ENCODE data around the gene TECR.
"Not testable (repeated sequence)": the region's sequence is repeated elsewhere in the genome, so short reads cannot be mapped to it uniquely, and the experiment has no call there.

The TECR gene

GRCh38 chr19:14562660-14563589, 33.5 kb downstream of the TECR start:
- DNase-seq: no peak

- DNase-seq: no peak
Measured at GRCh38 chr19:14563590-14563926, 34.2 kb downstream of the TECR start.

GRCh38 chr19:14563989-14564651, 34.7 kb downstream of the TECR start:
- DNase-seq: peak; percentile 43 to 75

GRCh38 chr19:14564652-14565297, 35.4 kb downstream of the TECR start:
- DNase-seq: not testable (repeated sequence)

GRCh38 chr19:14565298-14565679, 35.9 kb downstream of the TECR start:
- no peak for DNase-seq

GRCh38 chr19:14565765-14566711, 36.6 kb downstream of the TECR start:
- no peak for DNase-seq

- no peak for DNase-seq
Measured at GRCh38 chr19:14566712-14567077, 37.3 kb downstream of the TECR start.

- no peak for DNase-seq
Measured at GRCh38 chr19:14567079-14567478, 37.7 kb downstream of the TECR start.

GRCh38 chr19:14570864-14571527, 41.6 kb downstream of the TECR start:
- DNase-seq: no peak

GRCh38 chr19:14571695-14572490, 42.5 kb downstream of the TECR start, which contains the start of gene NDUFB7:
Gene NDUFB7 (minus strand): TSS chr19:14572066. CDS start chr19:14572000, 66 bp downstream.
- DNase-seq: peak; percentile 90

GRCh38 chr19:14575428-14575980, 46.1 kb downstream of the TECR start:
- no peak for DNase-seq

GRCh38 chr19:14576363-14576762, 47.0 kb downstream of the TECR start:
- DNase-seq: no peak

GRCh38 chr19:14577264-14577663, 47.9 kb downstream of the TECR start:
- no peak for DNase-seq

- no peak for DNase-seq
Measured at GRCh38 chr19:14577885-14578427, 48.6 kb downstream of the TECR start.

- DNase-seq: peak; percentile 72 to 79
Measured at GRCh38 chr19:14580623-14581237, 51.3 kb downstream of the TECR start.

- no peak for DNase-seq
Measured at GRCh38 chr19:14582894-14583340, 53.5 kb downstream of the TECR start, which contains the start of gene CLEC17A. Gene CLEC17A (plus strand): TSS chr19:14583084. CDS start chr19:14583161, 77 bp downstream.

- not testable (repeated sequence) for DNase-seq
Measured at GRCh38 chr19:14584372-14584771, 55.0 kb downstream of the TECR start.

- DNase-seq: peak; percentile 35 to 63
Measured at GRCh38 chr19:14585187-14585586, 55.8 kb downstream of the TECR start.

GRCh38 chr19:14589433-14589832, 60.0 kb downstream of the TECR start:
- not testable (repeated sequence) for DNase-seq

- no peak for DNase-seq
Measured at GRCh38 chr19:14595558-14595957, 66.2 kb downstream of the TECR start.

Data from stimulated activated CD4-positive, alpha-beta T cell treated with anti-CD3 and anti-CD28 coated beads, Interleukin-2, amount 100 ng/mL, for 24 hours (primary cell).